Stimulated activated CD4-positive, alpha-beta T cell treated with anti-CD3 and anti-CD28 coated beads, Interleukin-15, amount 100 ng/mL, for 24 hours (primary cell): ENCODE measurements around the gene FGA.
"Not testable (repeated sequence)": the region's sequence is repeated elsewhere in the genome, so short reads cannot be mapped to it uniquely, and the experiment has no call there.

ENCODE experiments used
- DNase-seq: peaks from one replicate; pipeline ENCODE4 v3.0.0-alpha.2; 2020

Gene FGA

DNA sequence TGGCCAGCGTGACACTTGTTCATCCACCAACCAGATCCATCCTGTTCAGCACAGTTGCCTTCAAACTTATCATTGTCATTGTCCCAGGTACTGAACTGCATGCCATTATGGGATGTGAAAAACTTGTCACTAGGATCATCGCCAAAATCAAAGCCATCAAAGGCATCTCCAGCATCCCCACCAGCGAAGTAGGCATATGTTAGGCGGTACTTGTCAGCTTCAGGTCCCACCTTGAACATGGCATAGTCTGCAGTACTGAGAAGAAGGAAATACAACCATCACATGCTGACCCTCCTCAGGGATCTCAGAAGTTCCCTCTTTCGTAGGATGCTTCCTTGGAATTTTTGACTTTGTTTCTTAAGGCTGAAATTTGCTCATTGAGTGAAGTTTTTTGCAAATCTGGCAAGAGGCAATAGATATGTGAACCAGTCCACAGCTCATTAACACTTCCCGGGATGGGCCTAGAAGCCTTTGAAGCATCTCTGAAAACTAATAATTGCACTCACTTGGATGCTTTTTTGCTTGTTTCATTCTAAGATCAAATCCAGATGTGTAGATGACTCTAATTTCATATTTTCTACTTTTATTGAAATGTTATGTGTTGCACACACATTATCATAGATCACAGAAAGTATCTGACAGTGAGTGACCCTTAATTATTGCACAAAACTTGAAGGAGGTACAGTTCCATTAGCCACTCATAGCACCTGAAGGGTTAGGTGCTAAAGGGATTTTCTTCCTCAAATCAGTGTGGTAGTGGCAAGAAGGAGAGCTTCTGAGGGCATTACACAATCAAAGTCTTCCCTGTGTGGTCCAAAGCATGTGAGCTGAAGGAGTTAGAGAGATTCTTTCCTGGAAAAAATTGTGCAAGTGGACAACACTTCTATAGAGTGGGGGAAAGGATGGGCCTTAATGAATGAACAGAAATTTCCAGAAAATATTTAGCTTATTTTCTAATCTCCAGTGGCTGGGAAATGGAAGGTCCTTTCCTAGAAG is 16.5 kb upstream of the FGA start:
- no peak for DNase-seq

DNA sequence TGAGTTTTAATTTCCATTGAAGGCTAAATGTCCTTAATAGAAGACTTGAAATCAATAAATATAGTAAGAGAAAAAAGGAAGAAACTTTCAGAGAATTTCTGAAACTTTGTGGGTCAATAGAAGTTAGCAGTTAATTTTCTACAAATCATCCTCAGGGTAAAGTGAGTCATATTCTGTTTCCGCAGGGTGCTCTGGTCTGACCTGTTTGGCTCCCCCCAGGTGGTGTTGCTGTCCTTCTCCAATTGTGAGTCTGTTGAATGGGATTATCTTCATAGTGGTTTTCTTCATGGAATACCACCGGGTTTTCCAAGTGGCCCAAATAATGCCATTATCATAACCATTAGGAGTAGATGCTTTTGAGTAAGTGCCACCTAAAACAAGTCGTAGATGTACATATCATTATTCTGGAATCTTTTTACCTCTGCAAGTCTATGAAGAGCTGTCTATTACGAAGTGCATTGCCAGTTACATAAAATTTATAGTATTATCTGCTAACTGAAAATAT is 14.2 kb upstream of the FGA start:
- no peak for DNase-seq

GRCh38 chr4:154603033-154603943 is 12.7 kb upstream of the FGA start:
- DNase-seq: no peak

GRCh38 chr4:154602404-154603020 is 12.0 kb upstream of the FGA start:
- DNase-seq: no peak

DNA sequence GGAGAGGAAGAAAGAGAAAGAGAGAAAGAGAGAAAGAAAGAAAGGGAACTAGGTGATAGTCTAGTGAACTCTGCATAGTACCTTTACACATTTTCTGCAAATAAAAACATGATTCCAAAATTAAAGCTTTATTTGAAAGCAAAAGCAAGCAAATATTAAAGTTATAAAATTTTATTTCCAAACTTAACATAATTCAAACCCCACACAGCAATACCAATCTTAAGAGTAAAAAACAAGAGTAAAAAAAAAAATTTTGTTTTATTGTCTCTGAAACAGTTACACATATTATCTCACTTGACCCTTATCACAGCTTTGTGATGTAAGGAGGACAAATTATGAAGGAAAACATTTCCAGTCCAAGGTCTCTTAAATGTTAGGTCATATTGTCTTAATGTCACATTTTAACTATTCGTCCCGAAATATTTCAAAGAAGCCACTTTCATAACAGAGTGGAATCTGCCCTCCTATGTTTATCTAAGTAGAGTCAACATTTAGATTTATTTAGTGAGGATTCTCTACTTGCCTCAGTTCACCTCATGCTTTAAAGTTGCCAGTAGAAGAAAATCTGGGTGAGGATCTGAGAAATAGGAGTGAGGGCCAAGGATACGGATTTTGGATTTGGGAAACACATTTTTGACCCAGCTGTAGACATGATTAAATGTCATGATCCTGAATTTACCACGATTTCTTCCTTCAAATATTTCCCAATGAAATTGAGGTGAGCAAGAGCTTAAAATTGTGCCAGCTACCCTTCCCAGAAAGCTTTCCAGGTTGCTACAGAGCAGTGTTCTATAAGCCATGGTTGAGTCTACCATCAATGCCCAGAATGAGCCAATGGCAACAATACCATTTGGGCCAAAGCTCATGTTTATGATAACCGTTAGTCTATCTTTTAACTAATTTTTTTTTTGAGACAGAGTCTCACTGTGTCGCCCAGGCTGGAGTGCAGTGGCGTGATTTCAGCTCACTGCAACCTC is 7.5 kb upstream of the FGA start:
- DNase-seq: no peak

DNA sequence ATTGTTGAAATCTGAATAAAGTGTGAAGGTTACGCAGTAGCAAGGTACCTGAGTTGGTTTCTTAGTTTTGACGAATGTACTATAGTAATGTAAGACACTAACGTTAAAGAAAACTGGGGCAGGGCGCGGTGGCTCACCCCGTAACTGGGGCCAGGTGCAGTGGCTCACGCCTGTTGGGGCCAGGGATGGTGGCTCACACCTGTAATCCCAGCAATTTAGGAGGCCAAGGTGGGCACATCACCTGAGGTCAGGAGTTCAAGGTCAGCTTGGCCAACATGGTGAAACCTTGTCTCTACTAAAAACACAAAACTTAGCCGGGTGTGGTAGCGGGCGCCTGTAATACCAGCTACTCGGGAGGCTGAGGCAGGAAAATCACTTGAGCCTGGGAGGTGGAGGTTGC is 6.7 kb upstream of the FGA start:
- not testable (repeated sequence) for DNase-seq

GRCh38 chr4:154595807-154596206 is 5.3 kb upstream of the FGA start:
- no peak for DNase-seq

DNA sequence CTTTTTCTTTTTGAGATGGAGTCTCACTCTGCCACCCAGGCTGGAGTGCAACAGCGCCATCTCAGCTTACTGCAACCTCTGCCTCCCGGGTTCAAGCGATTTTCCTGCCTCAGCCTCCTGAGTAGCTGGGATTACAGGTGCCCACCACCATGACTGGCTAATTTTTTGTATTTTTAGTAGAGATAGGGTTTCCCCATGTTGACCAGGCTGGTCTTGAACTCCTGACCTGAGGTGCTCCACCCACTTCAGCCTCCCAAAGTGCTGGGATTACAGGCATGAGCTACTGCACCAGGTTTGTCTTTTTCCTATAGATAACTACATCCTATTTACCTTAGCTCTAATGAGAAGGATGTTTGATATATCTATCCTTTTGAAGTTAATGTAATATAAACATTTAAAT is 3.8 kb upstream of the FGA start:
- DNase-seq: not testable (repeated sequence)

DNA sequence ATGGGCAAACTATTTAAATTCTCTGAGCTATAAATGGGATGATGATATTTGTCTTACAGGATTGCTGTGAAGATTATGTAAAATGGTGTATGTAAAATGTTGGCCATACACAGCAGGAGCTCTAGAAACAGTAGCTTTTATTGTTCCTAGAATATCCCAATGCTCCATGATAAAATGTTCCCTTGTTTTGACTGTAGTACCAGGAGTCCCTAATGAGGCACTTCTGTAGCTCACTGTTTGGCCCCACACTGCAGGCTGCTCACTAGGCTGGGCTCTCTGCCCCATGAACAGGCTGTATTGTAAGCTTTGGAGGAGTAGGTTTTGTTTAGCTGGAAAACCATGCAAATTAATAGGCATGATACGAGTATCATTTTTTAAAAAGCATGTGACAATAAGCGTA is 3.3 kb upstream of the FGA start:
- DNase-seq: no peak

GRCh38 chr4:154591890-154592289 is 1.3 kb upstream of the FGA start:
- no peak for DNase-seq

- DNase-seq: no peak
Observed at GRCh38 chr4:154589296-154590197, 995 bp downstream of the FGA start.

- DNase-seq: no peak
Observed at GRCh38 chr4:154588198-154588597, 2.3 kb downstream of the FGA start.

DNA sequence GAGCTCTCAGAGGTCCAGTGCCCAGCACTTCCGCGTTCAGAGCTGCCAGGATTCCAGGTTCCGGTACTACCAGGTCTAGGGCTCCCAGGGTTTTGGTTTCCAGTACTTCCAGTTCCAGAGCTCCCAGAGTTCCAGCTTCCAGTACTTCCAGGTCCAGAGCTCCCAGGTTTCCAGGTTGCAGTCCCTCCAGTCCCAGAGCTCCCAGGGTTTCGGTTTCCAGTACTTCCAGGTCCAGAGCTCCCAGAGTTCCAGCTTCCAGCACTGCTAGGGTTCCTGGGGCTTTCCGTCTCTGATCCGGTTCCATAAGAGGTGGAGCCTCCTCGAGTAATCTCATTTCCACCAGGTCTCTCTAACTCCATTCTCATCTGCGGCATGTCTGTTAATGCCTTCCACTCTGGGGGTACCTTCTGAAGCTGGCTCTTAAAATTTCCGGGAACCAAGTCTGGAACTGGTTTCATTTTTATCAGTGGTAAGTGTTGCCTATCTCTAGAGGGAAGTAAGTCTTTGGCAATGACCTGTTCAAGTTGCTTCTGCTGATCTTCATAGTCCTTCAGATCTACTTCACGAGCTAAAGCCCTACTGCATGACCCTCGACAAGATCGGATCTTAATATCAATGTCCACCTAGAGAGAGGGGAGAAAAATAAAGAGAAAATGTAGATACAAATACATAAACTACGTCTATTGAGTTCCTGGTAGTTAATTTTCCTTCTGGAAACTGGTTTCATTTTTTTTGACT is 4.1 kb downstream of the FGA start:
- DNase-seq: no peak

GRCh38 chr4:154585369-154586018 is 5.0 kb downstream of the FGA start:
- DNase-seq: no peak

GRCh38 chr4:154584259-154584658 is 6.3 kb downstream of the FGA start:
- no peak for DNase-seq

- DNase-seq: no peak
Observed at GRCh38 chr4:154583677-154584076, 6.9 kb downstream of the FGA start.

DNA sequence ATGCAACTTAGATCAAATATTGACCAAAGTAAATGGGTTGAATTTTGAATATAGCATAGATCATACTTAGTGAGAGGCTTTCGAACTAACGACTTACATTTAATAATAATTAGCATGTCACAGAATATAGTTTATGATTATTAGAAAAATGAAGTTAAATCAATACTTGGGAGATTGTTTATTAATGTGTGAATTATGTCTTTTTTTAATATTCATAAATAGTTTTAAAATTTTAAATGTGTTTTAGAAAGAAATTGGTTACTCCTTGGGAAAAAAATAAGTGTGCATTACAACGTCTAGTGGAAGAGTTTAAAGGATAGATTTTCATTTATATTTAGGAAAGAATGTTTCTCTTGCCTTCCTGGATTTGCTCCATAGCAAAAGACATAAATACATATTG is 7.3 kb downstream of the FGA start:
- DNase-seq: no peak

DNA sequence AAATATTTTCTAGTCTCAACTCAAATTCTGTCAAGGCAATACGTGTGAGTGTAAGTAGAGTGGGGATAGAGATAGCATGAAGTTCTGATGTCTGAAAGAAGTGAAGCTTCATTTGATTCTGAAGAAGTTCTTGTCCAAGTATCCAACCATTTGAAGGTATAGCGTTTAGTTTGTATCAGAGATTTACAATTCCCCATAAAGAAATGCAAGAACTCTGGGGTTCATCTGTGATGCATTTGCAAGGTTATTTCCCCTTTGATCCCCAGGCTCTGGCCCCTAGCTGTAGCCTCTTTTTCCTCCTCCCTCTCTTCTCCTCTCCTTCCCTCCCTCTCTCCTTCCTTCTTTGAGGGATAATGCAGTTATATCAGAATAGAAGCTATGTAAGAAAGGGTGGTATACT is 7.8 kb downstream of the FGA start:
- no peak for DNase-seq

DNA sequence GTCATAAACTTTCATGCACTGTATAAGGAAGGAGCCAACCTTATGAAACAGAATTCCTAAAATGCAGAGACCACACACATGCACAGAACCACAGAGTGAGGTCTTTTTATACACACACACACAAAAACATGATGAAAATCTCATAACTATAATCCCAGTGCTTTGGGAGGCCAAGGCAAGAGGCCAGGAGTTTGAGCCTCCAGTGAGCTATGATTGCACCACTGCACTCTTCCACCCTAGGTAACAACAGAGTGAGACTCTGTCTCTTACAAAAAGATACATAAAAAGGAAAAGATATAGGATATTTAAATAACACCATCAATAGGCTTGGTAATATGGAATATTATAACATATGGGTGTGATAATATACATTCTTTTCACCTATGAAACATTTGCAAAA is 10.6 kb downstream of the FGA start:
- DNase-seq: no peak
